Measurements from ENCODE around the gene AKAP10.
"Not testable (repeated sequence)": the region's sequence is repeated elsewhere in the genome, so short reads cannot be mapped to it uniquely, and the experiment has no call there.

Gene AKAP10

DNA sequence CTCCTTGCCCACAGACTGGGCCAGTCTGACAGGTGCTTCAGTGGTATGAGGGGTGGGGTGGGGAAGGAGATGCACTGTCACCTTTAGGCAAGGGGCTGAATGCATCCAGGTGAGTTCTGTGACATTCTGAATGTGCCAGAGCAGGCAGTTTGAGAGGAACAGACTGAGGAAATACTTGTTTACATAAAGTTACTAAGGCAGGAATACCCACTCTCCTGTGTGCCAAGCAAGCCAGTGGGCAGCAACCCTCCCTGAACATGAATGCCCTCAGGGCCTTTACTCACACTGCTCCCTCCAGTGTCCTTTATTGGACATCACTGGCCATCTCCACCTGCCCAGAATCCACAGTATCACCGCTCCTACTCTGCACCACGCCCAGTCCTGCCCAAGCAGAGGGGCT lies 76.8 kb downstream of the AKAP10 start:
- Mint-ChIP-seq H3K27me3 (ENCODE audit: low read depth) (no peaks in the 10 kb centered on the region), H3K9me3 (no peaks in the 10 kb centered on the region), H3K4me3 (no peak overlapping the region), H3K27ac (no peak overlapping the region), H3K4me1 (peaks cover 9% of the 10 kb centered on the region), H3K36me3 (ENCODE audit: low read depth) (peaks cover 30% of the 10 kb centered on the region)
- TF ChIP-seq, protein P1, sequence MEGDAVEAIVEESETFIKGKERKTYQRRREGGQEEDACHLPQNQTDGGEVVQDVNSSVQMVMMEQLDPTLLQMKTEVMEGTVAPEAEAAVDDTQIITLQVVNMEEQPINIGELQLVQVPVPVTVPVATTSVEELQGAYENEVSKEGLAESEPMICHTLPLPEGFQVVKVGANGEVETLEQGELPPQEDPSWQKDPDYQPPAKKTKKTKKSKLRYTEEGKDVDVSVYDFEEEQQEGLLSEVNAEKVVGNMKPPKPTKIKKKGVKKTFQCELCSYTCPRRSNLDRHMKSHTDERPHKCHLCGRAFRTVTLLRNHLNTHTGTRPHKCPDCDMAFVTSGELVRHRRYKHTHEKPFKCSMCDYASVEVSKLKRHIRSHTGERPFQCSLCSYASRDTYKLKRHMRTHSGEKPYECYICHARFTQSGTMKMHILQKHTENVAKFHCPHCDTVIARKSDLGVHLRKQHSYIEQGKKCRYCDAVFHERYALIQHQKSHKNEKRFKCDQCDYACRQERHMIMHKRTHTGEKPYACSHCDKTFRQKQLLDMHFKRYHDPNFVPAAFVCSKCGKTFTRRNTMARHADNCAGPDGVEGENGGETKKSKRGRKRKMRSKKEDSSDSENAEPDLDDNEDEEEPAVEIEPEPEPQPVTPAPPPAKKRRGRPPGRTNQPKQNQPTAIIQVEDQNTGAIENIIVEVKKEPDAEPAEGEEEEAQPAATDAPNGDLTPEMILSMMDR (IDR thresholded peaks at IDR 0.05; ENCODE audit: unreplicated experiment in 3 of 3), result no peak

DNA sequence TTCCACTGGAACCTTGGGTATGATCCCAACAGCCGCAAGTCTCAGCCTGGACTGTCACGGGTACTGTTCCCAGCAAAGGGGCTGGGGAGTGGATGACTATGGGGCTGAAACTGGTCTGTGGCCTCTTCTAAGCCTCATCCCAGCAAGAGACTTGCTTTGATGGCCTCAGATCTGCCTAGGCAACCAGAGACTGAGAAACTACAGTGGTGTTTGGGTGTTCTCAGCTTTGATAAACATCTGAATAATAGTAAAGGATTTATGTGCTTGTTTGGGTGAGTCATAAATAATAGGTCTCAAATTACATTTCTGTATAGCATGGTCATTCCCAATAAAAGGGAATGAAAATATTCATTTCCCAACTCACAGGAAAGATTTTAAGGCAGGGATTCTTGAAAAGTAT lies 79.7 kb downstream of the AKAP10 start:
- TF ChIP-seq, protein P1 (IDR thresholded peaks at IDR 0.05; ENCODE audit: unreplicated experiment in 3 of 3), result no peak
- H3K4me1 Mint-ChIP-seq, result peaks cover 9% of the 10 kb centered on the region
- peaks cover 11% of the 10 kb centered on the region for H3K36me3 Mint-ChIP-seq (ENCODE audit: low read depth)
- H3K27ac Mint-ChIP-seq, result no peak overlapping the region
- H3K9me3 Mint-ChIP-seq, result no peaks in the 10 kb centered on the region
- no peaks in the 10 kb centered on the region for H3K27me3 Mint-ChIP-seq (ENCODE audit: low read depth)
- H3K4me3 Mint-ChIP-seq, result no peak overlapping the region

DNA sequence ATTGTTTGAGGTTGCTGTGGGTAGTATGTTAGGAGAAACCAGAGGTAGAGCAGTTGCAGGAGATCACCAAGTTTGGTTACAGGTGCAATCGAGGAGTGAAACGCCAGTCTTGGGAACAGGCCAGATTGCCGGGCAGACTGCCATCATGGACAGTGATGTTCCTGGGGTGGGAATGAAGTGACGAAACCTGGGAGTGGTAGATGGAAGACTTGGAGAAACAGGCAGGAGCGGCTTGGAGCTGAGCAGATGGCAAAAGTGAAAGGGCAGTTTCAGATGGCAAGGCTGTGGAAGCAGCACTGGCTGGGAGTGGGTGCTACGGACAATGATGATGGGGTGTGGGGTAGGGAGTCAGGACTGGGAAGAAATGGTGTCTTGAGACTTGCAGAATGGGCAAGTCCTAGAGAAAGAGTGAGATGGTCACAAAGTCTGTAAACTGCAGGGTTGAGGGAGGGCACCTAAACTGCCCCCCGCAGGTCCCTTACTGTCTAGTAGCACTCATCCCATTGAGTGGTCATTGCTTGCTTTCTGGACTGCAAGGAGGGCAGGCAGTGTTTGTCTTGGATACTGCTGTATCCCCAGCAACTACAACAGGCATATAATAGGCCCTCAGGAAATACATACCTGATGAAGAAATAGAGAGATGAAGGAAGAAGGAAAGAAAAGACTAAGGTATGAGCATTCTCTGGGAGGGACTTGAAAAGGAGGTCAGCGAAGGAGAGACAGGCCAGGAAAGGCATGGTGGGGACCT lies 80.4 kb downstream of the AKAP10 start:
- no peak overlapping the region for H3K4me3 Mint-ChIP-seq
- H3K9me3 Mint-ChIP-seq, result no peaks in the 10 kb centered on the region

DNA sequence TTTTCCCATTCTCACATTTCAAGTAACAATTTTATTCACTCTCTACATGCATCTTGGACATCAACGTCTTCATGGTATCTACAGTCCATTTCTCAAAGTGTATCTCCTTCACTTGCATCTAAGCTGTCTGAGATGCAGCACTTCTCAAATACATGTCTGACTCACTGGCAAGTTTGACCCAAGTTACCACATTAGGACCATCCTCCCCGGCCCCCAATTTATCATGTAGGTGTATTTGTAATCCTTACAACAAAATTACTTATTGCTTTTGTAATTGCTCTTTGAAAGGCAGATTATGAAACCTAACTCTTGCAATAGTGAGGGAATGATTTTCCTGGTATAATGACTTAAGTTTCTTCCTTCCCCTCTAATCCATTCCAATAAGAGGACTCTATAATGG lies 80.9 kb downstream of the AKAP10 start:
- TF ChIP-seq, protein P1 (IDR thresholded peaks at IDR 0.05; ENCODE audit: unreplicated experiment in 3 of 3), result no peak
- no peaks in the 10 kb centered on the region for H3K9me3 Mint-ChIP-seq
- no peaks in the 10 kb centered on the region for H3K27me3 Mint-ChIP-seq (ENCODE audit: low read depth)
- H3K27ac Mint-ChIP-seq, result no peak overlapping the region
- H3K4me1 Mint-ChIP-seq, result peaks cover 9% of the 10 kb centered on the region
- H3K36me3 Mint-ChIP-seq (ENCODE audit: low read depth), result peaks cover 11% of the 10 kb centered on the region
- H3K4me3 Mint-ChIP-seq, result no peak overlapping the region

More for the DNA sequence above, 80.4 kb downstream of the AKAP10 start:
- Mint-ChIP-seq H3K36me3 (ENCODE audit: low read depth) (peaks cover 11% of the 10 kb centered on the region), H3K27ac (peak overlapping the region in 1 of 3 experiments; percentile 5), H3K4me1 (peaks cover 9% of the 10 kb centered on the region), H3K27me3 (ENCODE audit: low read depth) (no peaks in the 10 kb centered on the region)
- TF ChIP-seq, protein P1 (IDR thresholded peaks at IDR 0.05; ENCODE audit: unreplicated experiment in 3 of 3), result no peak

DNA sequence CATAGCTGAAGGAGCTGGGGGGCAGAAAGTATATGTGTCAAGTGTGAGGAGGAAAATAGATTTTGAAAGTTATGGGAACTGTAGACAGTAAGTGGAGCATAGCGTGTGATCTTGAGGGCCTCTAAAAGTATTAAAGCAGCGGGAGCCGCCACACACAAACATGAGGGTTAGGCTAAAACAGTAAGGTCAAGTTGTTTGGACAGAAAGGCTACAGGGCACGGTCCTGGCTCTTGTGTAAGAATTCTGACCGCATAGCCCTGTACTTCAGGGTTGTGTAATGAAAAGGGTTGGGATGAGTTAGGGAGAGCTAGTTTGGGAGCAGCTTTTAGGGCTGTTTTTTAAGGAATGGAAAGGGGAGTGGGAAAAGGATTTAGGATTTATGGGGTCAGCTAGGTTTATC lies 87.1 kb downstream of the AKAP10 start:
- not testable (repeated sequence) for H3K4me3 Mint-ChIP-seq; H3K27me3 Mint-ChIP-seq (ENCODE audit: low read depth); H3K9me3 Mint-ChIP-seq; H3K27ac Mint-ChIP-seq; H3K4me1 Mint-ChIP-seq; H3K36me3 Mint-ChIP-seq (ENCODE audit: low read depth)

DNA sequence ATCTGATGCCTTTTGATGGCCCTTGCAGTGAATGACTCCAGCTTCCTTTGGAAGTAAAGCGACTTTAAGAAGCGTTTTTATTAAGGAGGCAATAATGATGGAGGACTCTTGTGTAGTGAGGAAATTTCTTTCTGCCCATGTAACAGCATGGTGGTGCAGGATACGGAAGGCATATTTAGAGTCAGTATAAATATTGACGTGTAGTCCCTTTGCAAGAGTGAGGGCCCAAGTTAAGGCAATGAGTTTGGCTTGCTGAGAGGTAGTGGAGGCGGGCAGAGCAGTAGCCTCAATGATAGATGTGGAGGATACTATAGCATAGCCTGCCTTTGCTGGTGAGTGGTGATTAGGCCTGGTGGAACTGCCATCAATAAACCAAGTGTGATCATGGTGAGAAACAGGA lies 87.6 kb downstream of the AKAP10 start:
- not testable (repeated sequence) for H3K27ac Mint-ChIP-seq; H3K27me3 Mint-ChIP-seq (ENCODE audit: low read depth); H3K4me3 Mint-ChIP-seq; H3K36me3 Mint-ChIP-seq (ENCODE audit: low read depth); H3K4me1 Mint-ChIP-seq; H3K9me3 Mint-ChIP-seq

DNA sequence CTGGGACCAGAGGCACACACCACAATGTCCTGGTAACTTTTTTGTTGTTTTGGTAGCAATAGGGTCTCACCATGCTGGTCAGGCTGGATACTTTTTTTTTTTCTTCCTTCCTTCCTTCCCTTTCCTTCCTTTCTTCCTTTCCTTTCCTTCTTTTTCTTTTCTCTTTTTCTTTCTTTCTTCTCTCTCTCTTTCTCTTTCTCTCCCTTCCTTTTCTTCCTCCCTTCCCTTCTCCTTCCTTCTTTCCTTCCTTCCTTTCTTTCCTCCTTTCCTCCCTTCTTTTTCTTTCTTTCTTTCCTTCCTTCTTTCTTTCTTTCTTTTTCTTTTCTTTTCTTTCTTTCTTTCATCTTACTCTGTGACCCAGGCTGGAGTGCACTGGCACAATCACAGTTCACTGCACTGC lies 91.5 kb downstream of the AKAP10 start:
- H3K4me1 Mint-ChIP-seq, result no peaks in the 10 kb centered on the region
- H3K27me3 Mint-ChIP-seq (ENCODE audit: low read depth), result no peaks in the 10 kb centered on the region
- TF ChIP-seq, protein P1 (IDR thresholded peaks at IDR 0.05; ENCODE audit: unreplicated experiment in 3 of 3), result no peak
- H3K9me3 Mint-ChIP-seq, result no peaks in the 10 kb centered on the region
- H3K27ac Mint-ChIP-seq, result no peak overlapping the region
- no peak overlapping the region for H3K4me3 Mint-ChIP-seq
- H3K36me3 Mint-ChIP-seq (ENCODE audit: low read depth), result no peaks in the 10 kb centered on the region
